OCI-LY7 (cell line): ENCODE measurements around the gene MYLK. TPM values are rescaled to one million over a fixed set of nuclear protein-coding genes. Genes with fewer than 3 reads are reported as not detected.
A peak's percentile ranks its signal among the peaks of the same experiment; 100 is the strongest.

Source experiments
- BruUV-seq: library from RNA; stranded (reverse); fragments of 400-500 nt; replicated peaks from 2 replicates; lab custom pipeline; 2021; lab: Mats Ljungman, UMichigan
- CTCF ChIA-PET: fragments of 300-600 bp; sonication (Branson Sonifier 250); formaldehyde crosslinking; loops from one replicate; lab custom pipeline; 2022; ENCODE audit warnings: antibody characterized with exemption; ENCODE audit not compliant: unreplicated experiment; lab: Charles Lee
- POLR2A ChIA-PET: fragments of 300-600 bp; sonication (Branson Sonifier 250); formaldehyde crosslinking; loops from one replicate; lab custom pipeline; 2022; ENCODE audit warnings: antibody characterized with exemption; lab: Charles Lee
- DNase-seq: peaks from one replicate; pipeline ENCODE4 v3.0.0-alpha.2; 2015; ENCODE audit warnings: low spot score
- H2AFZ ChIP-seq: fragments of 200-600 bp; sonication (generic), shearing (Covaris generic); 2 replicates; pipeline ENCODE4 v1.6.1; 2014; ENCODE audit warnings: mild to moderate bottlenecking, antibody characterized with exemption, low read length, moderate library complexity
- H3K27ac ChIP-seq: fragments of 200-600 bp; sonication (generic); 2 replicates; pipeline ENCODE4 v1.5.1; 2014; ENCODE audit warnings: mixed run types, low read depth, mild to moderate bottlenecking, moderate library complexity, low read length, inconsistent platforms; ENCODE audit not compliant: poor library complexity, severe bottlenecking
- H3K36me3 ChIP-seq: fragments of 200-600 bp; sonication (generic); 2 replicates; pipeline ENCODE4 v1.6.1; 2014; ENCODE audit warnings: mild to moderate bottlenecking, antibody characterized with exemption, low read length, moderate library complexity, mixed read lengths; ENCODE audit not compliant: insufficient read depth
- H3K4me1 ChIP-seq: fragments of 200-600 bp; sonication (generic); 2 replicates; pipeline ENCODE4 v1.5.1; 2014; ENCODE audit warnings: mild to moderate bottlenecking, low read length; ENCODE audit not compliant: insufficient read depth, poor library complexity, severe bottlenecking
- H3K4me2 ChIP-seq: fragments of 200-600 bp; sonication (generic); 2 replicates; pipeline ENCODE4 v1.6.1; 2014; ENCODE audit warnings: mild to moderate bottlenecking, low read length
- H3K4me3 ChIP-seq: fragments of 200-600 bp; sonication (generic); 2 replicates; pipeline ENCODE4 v1.5.1; 2014; ENCODE audit warnings: mild to moderate bottlenecking, low read depth, low read length; ENCODE audit not compliant: poor library complexity, severe bottlenecking
- H3K79me2 ChIP-seq: fragments of 200-600 bp; sonication (generic); 2 replicates; pipeline ENCODE4 v1.6.1; 2016; ENCODE audit warnings: low read depth, mild to moderate bottlenecking, low read length, moderate library complexity, mixed read lengths; ENCODE audit not compliant: insufficient read depth
- H3K9me2 ChIP-seq: fragments of 200-600 bp; sonication (generic); 2 replicates; pipeline ENCODE4 v1.6.1; 2016; ENCODE audit warnings: mild to moderate bottlenecking, low read length, mixed read lengths; ENCODE audit not compliant: insufficient read depth
- H3K9me3 ChIP-seq: fragments of 200-600 bp; sonication (generic); 2 replicates; pipeline ENCODE4 v1.6.1; 2014; ENCODE audit warnings: mild to moderate bottlenecking, mixed run types, low read length, mixed read lengths
- H4K20me1 ChIP-seq: fragments of 200-600 bp; sonication (generic); 2 replicates; pipeline ENCODE4 v1.6.1; 2014; ENCODE audit warnings: mild to moderate bottlenecking, antibody characterized with exemption, low read length, moderate library complexity, mixed read lengths; ENCODE audit not compliant: insufficient read depth
- EZH2phosphoT487 ChIP-seq: fragments of 200-600 bp; sonication (generic); IDR thresholded peaks from 2 replicates; pipeline ENCODE4 v1.6.1; 2018; ENCODE audit warnings: low read depth, borderline replicate concordance, mild to moderate bottlenecking, mixed run types, antibody characterized with exemption, low read length, moderate library complexity, mixed read lengths
- intact Hi-C: fragments of 100-400 bp; cut with micrococcal nuclease; formaldehyde crosslinking; loops from one replicate; pipeline ENCODE4 v1.10.0; 2022; ENCODE audit not compliant: unreplicated experiment
- total RNA-seq, 2 experiments: library from RNA; depleted of rRNA in 1 of 2; stranded (reverse); fragments of >200 nt in 1 of 2; shearing (Covaris generic) in 1 of 2; gene quantifications; 2 replicates each; pipeline ENCODE4 v1.2.3, GENCODE V29; 2014 to 2022
- TF ChIP-seq, protein P1 (sequence below): fragments of 200-600 bp; sonication (generic); conservative IDR thresholded peaks from 2 replicates; pipeline ENCODE4 v1.5.1; 2014; ENCODE audit warnings: mild to moderate bottlenecking, antibody characterized with exemption, low read length, moderate library complexity, mixed read lengths

Gene MYLK
- total RNA-seq, 2 experiments from 2014 or later, result not detected

DNA sequence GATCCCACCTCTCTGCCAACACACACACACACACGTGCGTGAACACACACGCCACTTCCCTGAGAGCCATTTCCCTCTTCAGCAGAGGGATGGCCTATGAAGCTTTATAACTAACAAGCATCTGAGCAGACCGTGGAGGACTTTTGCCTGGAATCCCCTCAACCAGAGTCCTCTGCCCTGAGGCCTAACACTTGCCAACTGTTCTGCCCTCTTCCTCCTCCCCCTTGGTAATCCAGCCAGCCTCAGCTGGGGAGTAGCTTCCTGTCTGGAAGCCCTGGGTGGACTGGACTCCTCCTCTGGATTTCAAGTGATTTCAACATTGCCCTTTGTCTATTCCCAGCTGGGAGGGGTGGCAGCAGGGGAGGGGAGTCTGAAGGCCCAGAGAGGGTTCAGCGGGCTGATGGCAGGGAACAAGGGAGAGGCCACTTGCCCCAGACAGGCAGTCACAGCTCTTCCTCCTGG lies 230.9 kb downstream of the MYLK start:
- Histone ChIP-seq H3K4me1 (no peaks in the 10 kb centered on the region), H2AFZ (no peak overlapping the region), H3K27ac (no peak overlapping the region), H4K20me1 (no peaks in the 10 kb centered on the region), H3K4me3 (no peak overlapping the region), H3K79me2 (no peaks in the 10 kb centered on the region), H3K4me2 (no peak overlapping the region), H3K36me3 (no peaks in the 10 kb centered on the region), H3K9me3 (no peaks in the 10 kb centered on the region), H3K9me2 (no peaks in the 10 kb centered on the region)
- BruUV-seq, result no TSS peak
- DNase-seq, result no peak
- ChIA-PET POLR2A (interaction anchor here (0.6 kb wide), 2 partner anchors 71 to 185 kb away, joined by 3 read pairs; no protein-coding TSS in a partner anchor), CTCF (interaction anchor here (2.0 kb wide), 1 partner anchor 11 kb away, joined by 9 read pairs; no protein-coding TSS in a partner anchor)
- TF ChIP-seq, protein P1, sequence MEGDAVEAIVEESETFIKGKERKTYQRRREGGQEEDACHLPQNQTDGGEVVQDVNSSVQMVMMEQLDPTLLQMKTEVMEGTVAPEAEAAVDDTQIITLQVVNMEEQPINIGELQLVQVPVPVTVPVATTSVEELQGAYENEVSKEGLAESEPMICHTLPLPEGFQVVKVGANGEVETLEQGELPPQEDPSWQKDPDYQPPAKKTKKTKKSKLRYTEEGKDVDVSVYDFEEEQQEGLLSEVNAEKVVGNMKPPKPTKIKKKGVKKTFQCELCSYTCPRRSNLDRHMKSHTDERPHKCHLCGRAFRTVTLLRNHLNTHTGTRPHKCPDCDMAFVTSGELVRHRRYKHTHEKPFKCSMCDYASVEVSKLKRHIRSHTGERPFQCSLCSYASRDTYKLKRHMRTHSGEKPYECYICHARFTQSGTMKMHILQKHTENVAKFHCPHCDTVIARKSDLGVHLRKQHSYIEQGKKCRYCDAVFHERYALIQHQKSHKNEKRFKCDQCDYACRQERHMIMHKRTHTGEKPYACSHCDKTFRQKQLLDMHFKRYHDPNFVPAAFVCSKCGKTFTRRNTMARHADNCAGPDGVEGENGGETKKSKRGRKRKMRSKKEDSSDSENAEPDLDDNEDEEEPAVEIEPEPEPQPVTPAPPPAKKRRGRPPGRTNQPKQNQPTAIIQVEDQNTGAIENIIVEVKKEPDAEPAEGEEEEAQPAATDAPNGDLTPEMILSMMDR, result no peak
- no peak for TF ChIP-seq EZH2phosphoT487
- intact Hi-C loops, result loop anchor here (2.0 kb wide), 1 partner anchor 70 kb away; no protein-coding TSS in a partner anchor

DNA sequence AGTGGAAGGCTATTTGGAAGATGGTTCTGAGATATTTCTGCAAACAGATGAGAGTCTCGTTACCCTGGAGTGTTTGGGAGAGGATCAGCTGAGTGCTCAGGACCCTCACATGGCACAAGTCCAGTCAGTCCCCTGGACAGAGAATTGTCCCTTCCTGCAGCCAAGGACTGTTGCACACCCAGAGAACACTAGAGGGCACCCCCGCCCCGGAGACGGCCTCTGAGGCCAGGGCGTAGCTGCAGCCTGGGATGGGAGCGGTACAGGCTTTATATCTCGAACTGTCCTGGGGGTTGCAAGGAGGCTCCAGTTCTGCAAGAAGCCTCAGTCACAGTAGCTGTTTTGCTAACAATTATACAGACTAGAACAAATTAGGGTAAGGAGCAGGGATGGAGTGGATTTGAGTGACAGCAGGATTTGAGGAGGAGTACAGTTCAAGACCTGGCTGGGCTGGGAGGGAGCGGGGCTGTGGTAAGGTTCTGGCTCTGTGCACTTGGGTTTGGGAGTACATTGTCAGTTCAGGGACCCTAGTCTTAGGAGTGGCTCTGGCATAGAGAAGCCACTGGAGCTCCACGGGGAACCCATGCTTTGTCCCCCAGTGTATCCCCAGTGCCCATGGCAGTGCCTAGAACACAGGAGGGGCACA lies 231.7 kb downstream of the MYLK start:
- intact Hi-C loops, result loop anchor here (1.0 to 2.0 kb wide), 2 partner anchors 50 to 70 kb away; no protein-coding TSS in a partner anchor
- no peaks in the 10 kb centered on the region for H4K20me1 ChIP-seq
- TF ChIP-seq, protein P1, result peak; percentile 86
- no peak for TF ChIP-seq EZH2phosphoT487
- H3K36me3 ChIP-seq, result no peaks in the 10 kb centered on the region
- H3K4me3 ChIP-seq, result no peak overlapping the region
- DNase-seq, result peak; percentile 50
- no peaks in the 10 kb centered on the region for H3K79me2 ChIP-seq
- no peaks in the 10 kb centered on the region for H3K4me1 ChIP-seq
- no peaks in the 10 kb centered on the region for H3K9me3 ChIP-seq
- no TSS peak for BruUV-seq
- CTCF ChIA-PET, result interaction anchor here (1.0 to 2.0 kb wide), 3 partner anchors 10 to 71 kb away, joined by 3 to 10 read pairs (median 9); no protein-coding TSS in a partner anchor
- H2AFZ ChIP-seq, result no peak overlapping the region
- no peaks in the 10 kb centered on the region for H3K9me2 ChIP-seq
- no peak overlapping the region for H3K4me2 ChIP-seq
- no peak overlapping the region for H3K27ac ChIP-seq
- POLR2A ChIA-PET, result interaction anchor here (0.6 kb wide), 1 partner anchor 10 kb away, joined by 3 read pairs; no protein-coding TSS in a partner anchor
